Neutrophil (primary cell): Measurements from ENCODE around the gene SLC13A3.

Experiments
- H3K27ac ChIP-seq: fragments of 200-600 bp; sonication (generic); 2 replicates; pipeline ENCODE4 v1.5.1; 2016; ENCODE audit warnings: mild to moderate bottlenecking, moderate library complexity
- H3K27me3 ChIP-seq: fragments of 200-600 bp; sonication (generic); 2 replicates; pipeline ENCODE4 v1.6.0; 2016; ENCODE audit warnings: mild to moderate bottlenecking
- H3K36me3 ChIP-seq: fragments of 200-600 bp; sonication (generic); 2 replicates; pipeline ENCODE4 v1.5.1; 2017
- H3K4me1 ChIP-seq, 2 experiments: fragments of 200-600 bp in 1 of 2; sonication (generic) in 1 of 2; 1 replicate in 1 of 2; 2 replicates in 1 of 2; pipeline versions ENCODE4 v1.5.1 to v1.6.1; 2013 to 2016; ENCODE audit warnings: low read depth in 1 of 2, low read length in 1 of 2, mild to moderate bottlenecking in 1 of 2, moderate library complexity in 1 of 2; ENCODE audit not compliant: control insufficient read depth in 1 of 2, insufficient read depth in 1 of 2
- H3K4me3 ChIP-seq, 2 experiments: fragments of 200-600 bp in 1 of 2; sonication (generic) in 1 of 2; 1 replicate in 1 of 2; 2 replicates in 1 of 2; pipeline ENCODE4 v1.5.1; 2013 to 2016; ENCODE audit warnings: low read depth in 1 of 2, low read length in 1 of 2, mild to moderate bottlenecking in 1 of 2, moderate library complexity in 1 of 2
- H3K9me3 ChIP-seq: fragments of 200-600 bp; sonication (generic); 2 replicates; pipeline ENCODE4 v1.5.1; 2016
- TF ChIP-seq, protein P1 (sequence below): fragments of 200-600 bp; sonication (generic); IDR thresholded peaks from 2 replicates; pipeline ENCODE4 v1.5.1; 2016; ENCODE audit warnings: antibody characterized with exemption

The SLC13A3 gene

GRCh38 chr20:46646122-46646521 is 5.1 kb downstream of the SLC13A3 start:
- Histone ChIP-seq H3K36me3 (no peaks in the 10 kb centered on the region), H3K27me3 (peaks cover 52% of the 10 kb centered on the region), H3K27ac (no peak overlapping the region), H3K4me3 (no peak overlapping the region), H3K9me3 (no peaks in the 10 kb centered on the region), H3K4me1 (no peaks in the 10 kb centered on the region)
- TF ChIP-seq, protein P1, sequence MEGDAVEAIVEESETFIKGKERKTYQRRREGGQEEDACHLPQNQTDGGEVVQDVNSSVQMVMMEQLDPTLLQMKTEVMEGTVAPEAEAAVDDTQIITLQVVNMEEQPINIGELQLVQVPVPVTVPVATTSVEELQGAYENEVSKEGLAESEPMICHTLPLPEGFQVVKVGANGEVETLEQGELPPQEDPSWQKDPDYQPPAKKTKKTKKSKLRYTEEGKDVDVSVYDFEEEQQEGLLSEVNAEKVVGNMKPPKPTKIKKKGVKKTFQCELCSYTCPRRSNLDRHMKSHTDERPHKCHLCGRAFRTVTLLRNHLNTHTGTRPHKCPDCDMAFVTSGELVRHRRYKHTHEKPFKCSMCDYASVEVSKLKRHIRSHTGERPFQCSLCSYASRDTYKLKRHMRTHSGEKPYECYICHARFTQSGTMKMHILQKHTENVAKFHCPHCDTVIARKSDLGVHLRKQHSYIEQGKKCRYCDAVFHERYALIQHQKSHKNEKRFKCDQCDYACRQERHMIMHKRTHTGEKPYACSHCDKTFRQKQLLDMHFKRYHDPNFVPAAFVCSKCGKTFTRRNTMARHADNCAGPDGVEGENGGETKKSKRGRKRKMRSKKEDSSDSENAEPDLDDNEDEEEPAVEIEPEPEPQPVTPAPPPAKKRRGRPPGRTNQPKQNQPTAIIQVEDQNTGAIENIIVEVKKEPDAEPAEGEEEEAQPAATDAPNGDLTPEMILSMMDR = no peak

- TF ChIP-seq, protein P1 = no peak
- peaks cover 38% of the 10 kb centered on the region for H3K27me3 ChIP-seq
- H3K9me3 ChIP-seq = no peaks in the 10 kb centered on the region
- no peak overlapping the region for H3K4me3 ChIP-seq
- no peak overlapping the region for H3K27ac ChIP-seq
- H3K4me1 ChIP-seq = no peaks in the 10 kb centered on the region
- no peaks in the 10 kb centered on the region for H3K36me3 ChIP-seq
These were observed 6.5 kb downstream of the SLC13A3 start for GRCh38 chr20:46644733-46645132.

DNA sequence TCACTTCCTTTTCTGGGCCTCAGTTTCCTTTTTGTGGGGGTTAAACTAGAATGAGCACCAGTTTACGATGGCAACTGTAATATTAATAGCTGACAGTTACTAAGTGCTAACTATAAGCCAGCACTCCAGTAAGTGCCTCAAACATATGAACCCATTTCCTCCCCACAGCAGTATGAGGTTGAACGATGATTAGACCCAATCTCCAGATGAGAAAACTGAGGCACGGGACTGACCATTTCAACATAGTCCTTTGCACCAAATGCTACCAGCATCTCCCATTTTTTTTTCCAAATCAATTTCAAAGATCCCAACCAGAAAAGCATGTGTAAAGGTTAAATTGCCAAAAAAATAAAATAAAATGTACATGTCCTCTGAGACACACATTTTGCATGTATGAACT is 7.1 kb downstream of the SLC13A3 start:
- TF ChIP-seq, protein P1 = no peak

GRCh38 chr20:46642969-46643343 is 8.3 kb downstream of the SLC13A3 start:
- H3K36me3 ChIP-seq = no peaks in the 10 kb centered on the region
- TF ChIP-seq, protein P1 = no peak

More for the DNA sequence above, 7.1 kb downstream of the SLC13A3 start:
- Histone ChIP-seq H3K27me3 (peaks cover 32% of the 10 kb centered on the region), H3K27ac (no peak overlapping the region), H3K9me3 (no peaks in the 10 kb centered on the region), H3K36me3 (no peaks in the 10 kb centered on the region), H3K4me3 (no peak overlapping the region), H3K4me1 (no peaks in the 10 kb centered on the region)

DNA sequence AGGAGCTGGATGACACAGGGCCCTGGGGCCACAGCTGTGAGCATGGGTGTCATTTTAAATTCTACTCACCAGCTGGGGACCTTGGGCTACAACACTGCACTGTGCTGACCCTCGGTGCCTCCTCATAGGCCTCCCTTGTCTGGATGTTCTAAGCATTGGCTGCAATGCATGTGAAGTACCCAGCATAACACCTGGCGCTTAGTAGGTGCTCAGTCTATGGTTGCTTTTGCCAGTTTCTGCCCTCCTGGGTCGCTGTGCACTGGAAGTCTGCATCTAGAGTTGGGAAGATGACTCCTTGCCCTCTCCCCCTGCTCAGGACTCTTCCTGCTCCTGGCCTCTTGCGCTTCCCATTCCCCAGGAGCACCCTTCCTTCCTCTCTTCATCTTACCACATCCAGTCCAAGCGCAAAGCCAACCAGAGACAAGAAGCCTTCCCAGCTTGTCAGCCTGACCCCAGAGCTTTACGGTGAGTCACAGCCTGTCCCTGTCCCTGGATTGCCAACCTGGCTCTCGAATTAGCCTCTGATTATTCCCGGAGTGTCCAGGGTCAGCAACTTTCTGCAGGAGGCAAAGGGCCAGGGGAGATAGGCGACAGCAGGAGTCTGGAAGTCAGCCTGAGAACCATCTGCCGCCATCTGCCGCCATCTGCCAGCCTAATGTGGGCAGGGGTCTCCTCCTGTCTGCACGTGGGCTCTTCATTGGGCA is 8.8 kb downstream of the SLC13A3 start:
- peaks cover 17% of the 10 kb centered on the region for H3K27me3 ChIP-seq
- H3K4me3 ChIP-seq = no peak overlapping the region
- H3K4me1 ChIP-seq = no peaks in the 10 kb centered on the region
- H3K36me3 ChIP-seq = no peaks in the 10 kb centered on the region
- TF ChIP-seq, protein P1 = no peak
- no peaks in the 10 kb centered on the region for H3K9me3 ChIP-seq
- no peak overlapping the region for H3K27ac ChIP-seq

More at GRCh38 chr20:46642969-46643343, 8.3 kb downstream of the SLC13A3 start:
- Histone ChIP-seq H3K9me3 (no peaks in the 10 kb centered on the region), H3K27ac (no peak overlapping the region), H3K4me1 (no peaks in the 10 kb centered on the region), H3K4me3 (no peak overlapping the region), H3K27me3 (peaks cover 22% of the 10 kb centered on the region)
